HG03196 (cell line): ENCODE results near the gene KCNIP1.

Experiments
- ATAC-seq: cut with Tn5 transposase; IDR thresholded peaks from one replicate; pipeline ENCODE4 v1.9.1; 2021; ENCODE audit not compliant: unreplicated experiment

KCNIP1 gene

DNA sequence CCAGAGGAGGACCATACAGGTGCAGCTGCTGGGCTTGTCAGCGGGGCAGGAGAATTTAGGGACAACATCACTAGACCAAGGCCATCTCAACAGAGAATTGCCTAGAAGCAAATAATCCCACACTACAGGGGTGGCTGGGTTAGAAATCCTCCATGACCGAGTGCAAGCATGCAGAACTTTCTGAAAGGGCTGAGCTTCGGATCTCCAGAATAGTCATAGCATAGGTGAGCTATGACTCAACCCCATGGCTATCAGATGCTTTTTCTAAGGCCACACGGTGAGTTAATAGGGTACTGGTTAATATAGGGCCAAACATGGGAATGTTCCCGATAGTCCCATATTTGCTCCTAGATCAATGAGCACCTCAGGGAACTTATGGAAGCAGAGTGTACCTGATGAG, 4.2 kb downstream of the KCNIP1 start:
- no peak for ATAC-seq

DNA sequence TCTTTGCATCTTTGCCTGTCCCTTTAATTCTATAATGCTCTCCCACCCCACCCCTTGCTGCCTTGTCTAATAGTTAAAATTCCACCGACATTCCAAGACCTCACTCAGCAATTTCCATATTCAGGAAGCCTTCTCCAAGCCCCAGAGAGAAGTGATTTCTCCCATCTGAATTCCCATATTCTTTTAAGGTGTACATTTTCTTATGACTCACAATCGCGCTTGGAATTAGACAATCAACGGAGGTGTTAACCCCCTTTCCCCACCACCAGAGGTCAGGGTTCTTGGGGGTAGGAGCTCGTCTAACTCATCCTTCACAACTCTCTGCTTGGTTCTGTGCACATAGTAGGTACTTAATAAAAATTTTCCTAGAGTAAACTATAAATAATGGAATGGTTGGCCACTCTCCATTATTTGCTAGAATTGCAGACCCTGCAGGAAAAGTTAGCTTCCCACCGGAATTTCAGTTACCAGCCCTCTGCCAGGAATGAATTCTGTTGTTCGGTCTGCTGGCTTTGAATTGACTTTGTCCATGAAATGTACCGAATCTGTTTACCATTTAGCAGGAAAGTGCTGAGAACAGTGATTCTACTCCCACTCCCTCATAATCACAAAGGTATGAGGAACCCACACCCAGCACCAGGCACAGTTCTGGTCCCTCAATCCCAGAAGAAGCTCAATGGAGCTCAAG, 5.0 kb downstream of the KCNIP1 start:
- ATAC-seq, result no peak

DNA sequence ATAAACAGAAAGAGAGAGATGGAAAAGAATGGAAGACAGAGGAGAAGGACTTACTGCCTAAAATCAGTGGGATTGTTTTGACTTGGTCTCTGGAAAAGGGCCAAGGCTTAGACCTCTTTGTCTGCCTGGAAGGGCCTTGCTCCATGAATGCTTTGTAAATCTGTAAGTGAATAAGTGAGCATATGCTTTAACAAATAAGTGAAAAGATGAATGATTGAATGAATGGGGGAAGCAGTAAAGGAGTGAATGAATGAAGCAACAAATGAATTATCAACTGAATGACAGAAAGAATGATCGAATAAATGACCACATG, 5.5 kb downstream of the KCNIP1 start:
- ATAC-seq, result no peak

DNA sequence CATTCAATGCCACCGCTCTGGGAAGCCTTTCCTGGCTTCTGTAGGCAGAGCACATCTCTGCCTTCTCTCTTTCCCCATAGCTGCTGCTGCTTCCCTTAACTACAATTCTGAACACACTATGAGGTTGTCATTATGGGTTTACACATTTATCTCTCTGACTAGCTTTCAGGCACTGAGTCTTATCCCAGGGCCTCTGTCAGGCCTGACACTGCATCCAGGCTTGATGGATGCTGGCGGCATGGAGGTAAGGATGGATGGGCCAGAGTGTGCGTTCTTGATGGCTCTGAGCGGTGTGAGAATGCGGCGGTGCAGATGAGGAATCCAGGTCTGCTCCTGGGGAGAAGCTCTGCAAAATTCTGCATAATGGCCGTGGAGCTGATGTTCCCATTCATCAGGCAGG, 6.3 kb downstream of the KCNIP1 start:
- no peak for ATAC-seq

DNA sequence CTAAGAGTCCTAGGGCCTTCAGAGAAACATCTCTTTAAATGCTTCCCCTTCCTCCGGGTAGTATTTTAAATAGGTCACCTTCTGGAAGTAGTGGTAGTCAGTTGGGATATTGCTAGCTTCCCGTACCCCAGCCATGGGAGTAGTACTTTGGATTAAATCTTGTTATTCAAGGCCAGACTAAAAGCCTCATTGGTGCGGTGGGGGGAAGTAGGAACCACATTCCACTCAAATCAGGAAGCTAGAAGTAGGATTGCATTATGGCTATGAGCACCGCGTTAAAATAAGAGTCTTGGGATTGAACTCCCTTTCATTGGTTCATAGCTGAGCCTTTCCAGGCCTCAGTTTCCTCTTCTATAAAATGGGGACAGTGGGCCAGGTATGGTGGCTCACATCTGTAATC, 6.7 kb downstream of the KCNIP1 start:
- no peak for ATAC-seq

DNA sequence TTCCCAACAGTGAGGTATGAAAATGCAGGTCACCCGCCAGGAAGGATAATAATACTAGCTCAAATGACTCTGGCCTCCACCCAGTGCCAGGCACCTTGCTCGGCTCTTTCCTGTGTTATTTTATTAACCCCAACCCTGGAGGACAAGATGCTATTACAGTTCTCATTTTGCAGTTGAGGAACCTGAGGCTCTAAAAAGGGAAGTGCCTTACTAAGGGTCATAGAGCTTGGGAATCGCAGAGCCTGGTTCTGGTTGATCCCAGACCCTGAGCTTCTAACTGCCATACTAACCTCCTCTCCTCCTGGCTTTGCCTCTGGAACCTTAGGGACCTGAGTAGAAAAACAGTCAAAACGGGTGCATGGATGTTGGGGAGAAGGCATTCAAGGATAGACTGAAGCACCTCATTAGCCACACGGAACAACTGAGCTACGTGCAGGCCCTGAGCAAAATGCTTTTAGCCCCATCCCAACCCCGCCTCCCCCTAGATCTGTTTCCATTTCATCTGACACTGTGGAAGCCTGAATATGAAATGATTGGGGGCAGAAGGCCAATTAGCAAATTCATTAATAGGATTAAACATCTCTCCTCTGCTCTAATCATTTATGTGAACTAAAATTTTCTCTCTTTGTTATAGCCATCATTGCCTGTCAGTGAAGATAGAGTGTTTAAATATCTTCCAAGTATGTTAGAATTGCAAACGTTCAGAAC, 7.9 kb downstream of the KCNIP1 start:
- no peak for ATAC-seq

GRCh38 chr5:170513856-170514525, 10.2 kb downstream of the KCNIP1 start:
- no peak for ATAC-seq

- ATAC-seq, result no peak
Observed at GRCh38 chr5:170517411-170517810, 13.6 kb downstream of the KCNIP1 start.

DNA sequence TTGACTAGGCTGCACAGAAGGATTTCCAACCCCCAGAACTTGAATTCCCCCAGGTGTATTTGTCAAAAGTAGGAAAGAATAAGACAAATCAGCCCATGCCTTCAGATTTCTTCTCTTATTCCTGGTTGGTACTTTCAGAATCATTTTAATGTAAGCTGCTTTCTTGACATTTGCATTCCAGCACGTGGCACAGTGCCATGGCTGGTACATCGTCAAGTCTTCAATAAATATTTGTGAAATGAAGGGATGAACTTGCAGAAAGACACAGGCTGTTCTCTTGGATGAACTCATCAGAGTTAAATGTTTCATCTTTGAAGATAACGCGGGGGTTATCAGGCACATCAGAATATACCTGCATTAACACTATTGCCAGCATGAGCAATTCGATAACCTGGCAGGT, 14.5 kb downstream of the KCNIP1 start:
- no peak for ATAC-seq

GRCh38 chr5:170519549-170519948, 15.7 kb downstream of the KCNIP1 start:
- ATAC-seq, result no peak

GRCh38 chr5:170520372-170520771, 16.6 kb downstream of the KCNIP1 start:
- no peak for ATAC-seq

GRCh38 chr5:170522211-170523141, 18.7 kb downstream of the KCNIP1 start:
- ATAC-seq, result no peak

DNA sequence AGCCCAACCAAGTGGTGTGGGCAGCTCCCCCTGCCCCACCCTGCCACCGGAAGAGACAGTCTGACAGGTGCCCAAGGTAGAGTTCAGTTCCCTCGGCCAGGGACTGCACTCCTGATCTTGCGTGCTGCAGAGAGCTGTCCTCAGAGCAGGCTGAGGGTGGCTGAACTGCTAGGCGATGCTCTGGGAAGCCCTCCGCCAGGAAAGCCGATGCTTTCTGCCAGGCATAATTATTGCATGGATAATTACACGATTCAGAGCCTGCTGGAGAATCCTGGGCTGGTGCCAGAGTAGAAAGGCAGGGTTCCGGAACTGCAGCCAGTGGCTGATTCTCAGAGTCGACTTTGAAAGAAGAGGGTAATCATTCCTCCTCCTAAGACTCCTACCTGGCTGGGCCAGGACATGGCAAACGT, 19.3 kb downstream of the KCNIP1 start:
- ATAC-seq, result no peak

- no peak for ATAC-seq
Observed at GRCh38 chr5:170523830-170524229, 20.0 kb downstream of the KCNIP1 start.

GRCh38 chr5:170524576-170524975, 20.8 kb downstream of the KCNIP1 start:
- no peak for ATAC-seq

GRCh38 chr5:170525470-170526211, 21.8 kb downstream of the KCNIP1 start:
- ATAC-seq, result no peak

DNA sequence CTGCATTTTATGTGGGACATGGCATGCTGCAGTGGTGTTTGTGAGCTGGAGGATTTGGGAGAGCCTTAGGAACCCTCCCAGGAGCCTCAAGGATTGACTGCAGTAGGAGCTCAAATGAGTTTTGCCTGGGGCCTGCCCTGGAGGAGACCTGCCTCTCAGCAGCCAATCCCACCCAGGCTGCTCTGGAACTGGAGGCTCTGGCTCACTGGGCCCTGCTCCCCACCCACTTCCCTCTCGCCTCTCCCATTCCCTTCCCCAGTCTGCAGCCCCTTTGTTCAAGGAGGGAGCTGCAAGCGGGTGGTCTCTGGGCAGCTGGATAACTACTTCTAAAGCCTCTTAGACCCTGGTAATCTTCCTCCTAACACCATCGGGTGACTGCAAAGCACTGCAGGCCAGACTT, 24.2 kb downstream of the KCNIP1 start:
- no peak for ATAC-seq

- ATAC-seq, result no peak
Observed at GRCh38 chr5:170528976-170529375, 25.2 kb downstream of the KCNIP1 start.

- no peak for ATAC-seq
Observed at GRCh38 chr5:170532935-170533334, 29.1 kb downstream of the KCNIP1 start.

DNA sequence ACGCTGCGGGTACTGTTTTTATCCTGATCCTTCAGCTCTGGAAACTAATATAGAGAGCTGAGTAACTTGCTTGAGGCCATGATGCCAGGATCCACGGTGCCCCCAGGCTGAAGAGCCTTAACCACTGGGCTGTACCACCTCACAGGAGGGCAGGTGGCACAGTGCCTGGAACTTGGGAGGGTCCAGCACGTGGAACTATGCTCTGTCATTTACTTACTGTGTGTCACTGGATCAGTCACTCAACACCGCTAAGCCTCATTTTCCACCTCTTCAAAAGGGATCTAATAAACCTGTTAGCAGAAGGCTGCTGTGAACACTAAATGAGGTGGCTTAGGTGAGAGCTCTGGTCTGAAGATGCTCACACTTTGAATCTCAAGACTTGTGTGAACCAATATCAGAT, 29.6 kb downstream of the KCNIP1 start:
- ATAC-seq, result no peak

- ATAC-seq, result no peak
Observed at GRCh38 chr5:170534177-170534576, 30.4 kb downstream of the KCNIP1 start.
